ENCODE measurements around the gene KIF21B. TPM values are rescaled to one million over a fixed set of nuclear protein-coding genes. Genes with fewer than 3 reads are reported as not detected.

Gene KIF21B
- total RNA-seq, 6 experiments from 2014 or later = 0.75 to 4.4 (median 1.4) TPM

DNA sequence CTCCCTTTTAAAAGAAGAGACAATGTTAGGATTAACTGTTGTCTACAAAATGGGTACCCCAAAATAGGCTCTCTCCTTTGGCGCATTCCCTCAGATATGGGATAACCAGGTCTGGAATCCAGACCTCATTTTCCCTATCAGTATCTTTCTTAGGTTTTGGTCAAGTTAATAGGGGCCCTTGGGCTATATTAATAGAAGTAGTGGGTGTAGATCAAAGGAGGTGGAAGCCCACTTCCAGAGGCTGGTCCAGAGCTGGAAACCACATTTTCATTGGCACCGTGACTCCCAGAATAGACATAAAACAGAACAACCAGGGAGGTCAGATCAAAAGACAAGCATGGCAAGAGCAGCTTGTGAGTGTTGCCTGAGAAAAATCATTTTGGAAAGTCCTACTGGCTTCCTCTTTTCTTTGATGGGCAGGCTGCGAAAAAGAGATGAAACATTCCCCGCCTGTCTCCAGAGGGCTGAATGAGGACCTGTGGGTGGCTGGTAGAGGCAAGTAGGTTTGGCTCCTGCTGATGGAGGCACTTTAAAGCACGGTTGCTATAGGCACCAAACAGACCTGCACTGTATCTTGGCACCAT is 25.8 kb upstream of the KIF21B start:
- 70% methylated on average over 2 of the region's 5 CpGs for WGBS (ENCODE audit: insufficient coverage, low coverage, low lambda C conversion rate, missing lambda C conversion rate)
- no peak for ATAC-seq
- TF ChIP-seq POLR2A (IDR thresholded peaks at IDR 0.05) = no peak
- TF ChIP-seq, protein P1, sequence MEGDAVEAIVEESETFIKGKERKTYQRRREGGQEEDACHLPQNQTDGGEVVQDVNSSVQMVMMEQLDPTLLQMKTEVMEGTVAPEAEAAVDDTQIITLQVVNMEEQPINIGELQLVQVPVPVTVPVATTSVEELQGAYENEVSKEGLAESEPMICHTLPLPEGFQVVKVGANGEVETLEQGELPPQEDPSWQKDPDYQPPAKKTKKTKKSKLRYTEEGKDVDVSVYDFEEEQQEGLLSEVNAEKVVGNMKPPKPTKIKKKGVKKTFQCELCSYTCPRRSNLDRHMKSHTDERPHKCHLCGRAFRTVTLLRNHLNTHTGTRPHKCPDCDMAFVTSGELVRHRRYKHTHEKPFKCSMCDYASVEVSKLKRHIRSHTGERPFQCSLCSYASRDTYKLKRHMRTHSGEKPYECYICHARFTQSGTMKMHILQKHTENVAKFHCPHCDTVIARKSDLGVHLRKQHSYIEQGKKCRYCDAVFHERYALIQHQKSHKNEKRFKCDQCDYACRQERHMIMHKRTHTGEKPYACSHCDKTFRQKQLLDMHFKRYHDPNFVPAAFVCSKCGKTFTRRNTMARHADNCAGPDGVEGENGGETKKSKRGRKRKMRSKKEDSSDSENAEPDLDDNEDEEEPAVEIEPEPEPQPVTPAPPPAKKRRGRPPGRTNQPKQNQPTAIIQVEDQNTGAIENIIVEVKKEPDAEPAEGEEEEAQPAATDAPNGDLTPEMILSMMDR (IDR thresholded peaks at IDR 0.05) = no peak

DNA sequence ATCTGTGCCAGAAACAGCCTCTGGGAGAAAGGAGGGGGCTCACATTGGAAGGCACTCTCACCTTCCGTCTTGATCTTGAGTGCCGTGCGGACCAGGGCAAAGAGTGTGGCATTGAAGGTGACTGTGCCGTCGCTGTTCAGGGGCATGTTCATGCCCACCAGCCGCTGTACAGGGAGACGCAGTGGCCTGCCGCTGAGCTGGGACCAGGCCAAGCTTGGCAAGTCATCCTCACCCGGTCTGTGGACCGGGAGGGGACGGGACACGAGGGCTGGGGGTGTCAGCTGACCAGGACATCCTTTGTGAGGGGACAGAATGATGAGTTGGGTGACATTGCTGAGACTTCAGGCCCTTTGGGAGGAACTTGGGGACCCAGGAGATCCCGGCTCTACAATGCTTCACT is 25.0 kb upstream of the KIF21B start:
- TF ChIP-seq POLR2A (IDR thresholded peaks at IDR 0.05) = no peak
- TF ChIP-seq, protein P1 (IDR thresholded peaks at IDR 0.05) = no peak
- Histone ChIP-seq H3K36me3 (no peaks in the 10 kb centered on the region), H3K4me1 (no peaks in the 10 kb centered on the region), H3K27ac (no peak overlapping the region), H3K4me3 (no peak overlapping the region), H3K9me3 (no peaks in the 10 kb centered on the region), H3K27me3 (no peaks in the 10 kb centered on the region)
- intact Hi-C loops (cut with DNase I) = no loop called here
- WGBS (ENCODE audit: insufficient coverage, low coverage, low lambda C conversion rate, missing lambda C conversion rate) = 81% methylated on average over 3 of the region's 13 CpGs
- DNase-seq = no peak
- ATAC-seq = no peak

More for the DNA sequence above, 25.8 kb upstream of the KIF21B start:
- Histone ChIP-seq H3K27ac (no peak overlapping the region), H3K9me3 (no peaks in the 10 kb centered on the region), H3K36me3 (no peaks in the 10 kb centered on the region), H3K4me1 (no peaks in the 10 kb centered on the region), H3K4me3 (no peak overlapping the region), H3K27me3 (no peaks in the 10 kb centered on the region)
- no peak for DNase-seq
- intact Hi-C loops (cut with DNase I) = no loop called here

DNA sequence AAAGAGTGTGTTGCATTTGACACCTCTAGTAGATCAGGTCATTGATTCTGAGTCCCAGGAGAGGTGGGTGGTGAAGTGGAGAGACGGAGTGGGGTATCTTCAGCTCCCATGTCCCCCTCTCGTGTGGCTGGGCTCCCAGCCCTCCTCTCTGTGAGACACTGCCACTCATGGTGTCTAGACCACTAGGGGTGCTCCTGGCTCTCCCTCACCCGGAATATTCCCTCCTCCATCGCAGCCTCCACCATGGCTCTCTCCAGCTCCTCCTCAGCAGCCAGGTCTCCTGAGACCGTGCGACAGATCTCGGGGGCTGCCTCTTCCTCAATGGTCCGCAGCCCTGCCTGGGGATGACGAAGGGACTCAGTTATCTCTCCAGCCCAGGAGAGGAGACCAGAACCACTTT is 20.6 kb upstream of the KIF21B start:
- ATAC-seq (no peak), DNase-seq (no peak)
- intact Hi-C loops (cut with DNase I) = loop anchor here (5.0 kb wide), 1 partner anchor 72 kb away; no protein-coding TSS in a partner anchor
- Histone ChIP-seq H3K9me3 (no peaks in the 10 kb centered on the region), H3K4me1 (no peaks in the 10 kb centered on the region), H3K36me3 (no peaks in the 10 kb centered on the region), H3K27ac (no peak overlapping the region), H3K27me3 (no peaks in the 10 kb centered on the region), H3K4me3 (no peak overlapping the region)
- TF ChIP-seq POLR2A (IDR thresholded peaks at IDR 0.05) = no peak
- TF ChIP-seq, protein P1 (IDR thresholded peaks at IDR 0.05) = no peak
- 87% methylated on average over 6 of the region's 9 CpGs for WGBS (ENCODE audit: insufficient coverage, low coverage, low lambda C conversion rate, missing lambda C conversion rate)

DNA sequence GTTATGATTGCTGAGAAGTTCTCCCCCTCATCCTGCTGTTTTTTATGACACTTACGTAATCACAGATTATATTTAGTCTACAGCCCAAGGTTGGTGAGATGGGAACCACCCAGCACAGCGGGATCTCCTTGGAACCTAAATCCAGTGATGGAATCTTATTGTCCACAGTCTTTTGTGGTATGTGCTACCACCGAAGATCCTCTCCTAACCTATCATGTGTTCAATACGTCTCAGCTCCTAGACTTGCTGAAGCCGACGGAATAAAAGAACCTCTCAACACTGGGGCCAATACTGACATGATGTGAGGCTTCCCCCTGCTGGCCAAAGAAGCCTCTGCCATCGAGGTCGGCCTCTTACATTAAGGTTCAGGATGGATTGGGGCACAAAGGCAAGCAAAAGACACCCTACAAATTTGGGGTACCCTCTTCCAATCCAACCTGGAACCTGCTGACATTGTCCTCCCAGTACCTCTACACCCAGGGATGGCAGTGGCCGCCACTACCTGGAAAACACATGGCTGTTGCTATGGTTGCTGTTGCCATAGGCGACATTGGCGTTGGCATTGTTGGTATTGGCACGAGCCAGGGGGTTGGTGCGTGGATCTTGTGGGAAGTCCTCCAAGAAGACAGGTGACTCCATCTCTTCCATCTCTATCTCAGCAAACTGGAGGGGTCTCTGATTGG is 19.4 kb upstream of the KIF21B start:
- Histone ChIP-seq H3K4me1 (no peaks in the 10 kb centered on the region), H3K36me3 (no peaks in the 10 kb centered on the region), H3K27ac (no peak overlapping the region), H3K27me3 (no peaks in the 10 kb centered on the region), H3K9me3 (no peaks in the 10 kb centered on the region), H3K4me3 (no peak overlapping the region)
- ATAC-seq (peak; percentile 81 to 94 (median 88)), DNase-seq (peak; percentile 51 to 67 (median 62))
- TF ChIP-seq, protein P1 (IDR thresholded peaks at IDR 0.05) = peak; percentile 86 to 93 (median 93)
- no peak for TF ChIP-seq POLR2A (IDR thresholded peaks at IDR 0.05)
- intact Hi-C loops (cut with DNase I) = loop anchor here (5.0 kb wide), 1 partner anchor 71 kb away; no protein-coding TSS in a partner anchor
- WGBS (ENCODE audit: insufficient coverage, low coverage, low lambda C conversion rate, missing lambda C conversion rate) = 12% methylated on average over 10 of the region's 13 CpGs

Measured in right lobe of liver (tissue), 6 donors.